NK-92 (cell line): Measurements from ENCODE around the gene DUSP14.
"Not testable (repeated sequence)": the region's sequence is repeated elsewhere in the genome, so short reads cannot be mapped to it uniquely, and the experiment has no call there.

Source experiments
- DNase-seq: peaks from one replicate; lab custom pipeline; 2025; ENCODE audit not compliant: unreplicated experiment; lab: John Stamatoyannopoulos, UW

The DUSP14 gene

GRCh38 chr17:37483311-37484039 lies 6.2 kb upstream of the DUSP14 start:
- no peak for DNase-seq

GRCh38 chr17:37485938-37486570 lies 3.6 kb upstream of the DUSP14 start:
- no peak for DNase-seq

GRCh38 chr17:37488009-37488604 lies 1.6 kb upstream of the DUSP14 start:
- no peak for DNase-seq

- no peak for DNase-seq
These were observed 989 bp upstream of the DUSP14 start for GRCh38 chr17:37488607-37489196.

- no peak for DNase-seq
These were observed 414 bp downstream of the DUSP14 start for GRCh38 chr17:37490022-37490587.

- DNase-seq: no peak
These were observed 1.2 kb downstream of the DUSP14 start for GRCh38 chr17:37490638-37491614.

- no peak for DNase-seq
These were observed 2.5 kb downstream of the DUSP14 start for GRCh38 chr17:37492167-37492566.

- no peak for DNase-seq
These were observed 3.7 kb downstream of the DUSP14 start for GRCh38 chr17:37493249-37494027.

GRCh38 chr17:37494401-37494831 lies 4.7 kb downstream of the DUSP14 start:
- DNase-seq: no peak

GRCh38 chr17:37494971-37495370 lies 5.3 kb downstream of the DUSP14 start:
- no peak for DNase-seq

GRCh38 chr17:37500378-37500777 lies 10.7 kb downstream of the DUSP14 start:
- DNase-seq: no peak

GRCh38 chr17:37502009-37502936 lies 12.6 kb downstream of the DUSP14 start:
- DNase-seq: no peak

GRCh38 chr17:37503148-37503547 lies 13.5 kb downstream of the DUSP14 start:
- no peak for DNase-seq

GRCh38 chr17:37505333-37505732 lies 15.6 kb downstream of the DUSP14 start:
- DNase-seq: no peak

GRCh38 chr17:37506678-37507077 lies 17.0 kb downstream of the DUSP14 start:
- DNase-seq: no peak

- DNase-seq: no peak
These were observed 17.4 kb downstream of the DUSP14 start for GRCh38 chr17:37507111-37507510.

- no peak for DNase-seq
These were observed 20.4 kb downstream of the DUSP14 start for GRCh38 chr17:37510056-37510455.

GRCh38 chr17:37511642-37512041 lies 22.0 kb downstream of the DUSP14 start:
- not testable (repeated sequence) for DNase-seq
